Measurements from ENCODE around the gene ZMIZ2. TPM values are rescaled to one million over a fixed set of nuclear protein-coding genes. Genes with fewer than 3 reads are reported as not detected.

ZMIZ2 gene
- total and polyA plus RNA-seq, 2 donors (not counting 1 experiment from before 2014, with no cell fraction given), result 254 to 442 TPM

- Histone ChIP-seq H3K36me3 (replicated peaks in 1 of 2; ENCODE audit: control extremely low read depth in 1 of 2, control insufficient read depth in 1 of 2, extremely low read depth in 1 of 2, insufficient read depth in 2 of 2, low read length in 1 of 2) (peaks cover 0 to 13% of the 10 kb centered on the region in 2 experiments), H3K27me3 (replicated peaks in 1 of 4; ENCODE audit: control extremely low read depth in 1 of 4, control insufficient read depth in 3 of 4, insufficient read depth in 4 of 4, low read length in 3 of 4) (no peaks in the 10 kb centered on the region), H3K4me3 (ENCODE audit: control extremely low read depth in 1 of 5, extremely low read depth in 1 of 5, insufficient read depth in 1 of 5, low read depth in 2 of 5, low read length in 4 of 5) (no peak overlapping the region), H3K79me2 (ENCODE audit: control insufficient read depth, insufficient read depth, low read length) (no peaks in the 10 kb centered on the region), H3K27ac (ENCODE audit: low read length in 2 of 2) (no peak overlapping the region), H3K9ac (ENCODE audit: low read length) (no peak overlapping the region), H3K9me3 (ENCODE audit: control extremely low read depth in 1 of 3, control insufficient read depth in 2 of 3, insufficient read depth in 1 of 3, low read length in 2 of 3) (no peaks in the 10 kb centered on the region), H4K20me1 (ENCODE audit: control insufficient read depth, insufficient read depth, low read length, poor library complexity, severe bottlenecking) (no peaks in the 10 kb centered on the region), H2AFZ (ENCODE audit: insufficient read depth, low read depth, low read length, poor library complexity, severe bottlenecking) (no peak overlapping the region), H3K4me1 (ENCODE audit: control insufficient read depth in 2 of 2, insufficient read depth in 2 of 2, low read length in 2 of 2) (no peaks in the 10 kb centered on the region), H3K4me2 (replicated peaks; ENCODE audit: low read depth, low read length, poor library complexity, severe bottlenecking) (no peak overlapping the region)
- POLR2A ChIA-PET, result no interaction called here
- CTCF ChIA-PET, result no interaction called here
- Mint-ChIP-seq H3K27me3 (no peaks in the 10 kb centered on the region), H3K27ac (no peak overlapping the region), H3K4me1 (no peaks in the 10 kb centered on the region), H3K9me3 (ENCODE audit: insufficient read depth) (no peaks in the 10 kb centered on the region), H3K4me3 (no peak overlapping the region)
- TF ChIP-seq CTCF (IDR thresholded peaks at IDR 0.05) (no peak), EZH2 (IDR thresholded peaks at IDR 0.05; ENCODE audit: borderline replicate concordance, insufficient read depth, low read depth, low read length, poor library complexity, severe bottlenecking) (no peak)
- intact Hi-C loops (cut with micrococcal nuclease), result no loop called here
- ATAC-seq (ENCODE audit: low read depth) (no peak), DNase-seq (no peak)
- whole genome bisulfite sequencing (ENCODE audit: insufficient coverage), result 94% methylated on average over 2 of the region's 2 CpGs
These were observed 35.5 kb upstream of the ZMIZ2 start for GRCh38 chr7:44713141-44713540.

GRCh38 chr7:44713680-44714335 lies 34.8 kb upstream of the ZMIZ2 start:
- H3K4me1 Mint-ChIP-seq, result no peaks in the 10 kb centered on the region
- H3K4me3 Mint-ChIP-seq, result no peak overlapping the region
- Histone ChIP-seq H3K79me2 (ENCODE audit: control insufficient read depth, insufficient read depth, low read length) (no peaks in the 10 kb centered on the region), H3K4me1 (ENCODE audit: control insufficient read depth in 2 of 2, insufficient read depth in 2 of 2, low read length in 2 of 2) (no peaks in the 10 kb centered on the region), H3K9ac (ENCODE audit: low read length) (no peak overlapping the region), H3K27ac (ENCODE audit: low read length in 2 of 2) (no peak overlapping the region), H3K27me3 (replicated peaks in 1 of 4; ENCODE audit: control extremely low read depth in 1 of 4, control insufficient read depth in 3 of 4, insufficient read depth in 4 of 4, low read length in 3 of 4) (no peaks in the 10 kb centered on the region), H3K9me3 (ENCODE audit: control extremely low read depth in 1 of 3, control insufficient read depth in 2 of 3, insufficient read depth in 1 of 3, low read length in 2 of 3) (no peaks in the 10 kb centered on the region), H3K4me3 (ENCODE audit: control extremely low read depth in 1 of 5, extremely low read depth in 1 of 5, insufficient read depth in 1 of 5, low read depth in 2 of 5, low read length in 4 of 5) (no peak overlapping the region), H4K20me1 (ENCODE audit: control insufficient read depth, insufficient read depth, low read length, poor library complexity, severe bottlenecking) (no peaks in the 10 kb centered on the region), H3K36me3 (replicated peaks in 1 of 2; ENCODE audit: control extremely low read depth in 1 of 2, control insufficient read depth in 1 of 2, extremely low read depth in 1 of 2, insufficient read depth in 2 of 2, low read length in 1 of 2) (peaks cover 0 to 8% of the 10 kb centered on the region in 2 experiments), H3K4me2 (replicated peaks; ENCODE audit: low read depth, low read length, poor library complexity, severe bottlenecking) (no peak overlapping the region), H2AFZ (ENCODE audit: insufficient read depth, low read depth, low read length, poor library complexity, severe bottlenecking) (no peak overlapping the region)
- ChIA-PET POLR2A (no interaction called here), CTCF (no interaction called here)
- H3K9me3 Mint-ChIP-seq (ENCODE audit: insufficient read depth), result no peaks in the 10 kb centered on the region
- DNase-seq (no peak), ATAC-seq (ENCODE audit: low read depth) (no peak)
- intact Hi-C loops (cut with micrococcal nuclease), result no loop called here
- H3K27me3 Mint-ChIP-seq, result no peaks in the 10 kb centered on the region
- TF ChIP-seq EZH2 (IDR thresholded peaks at IDR 0.05; ENCODE audit: borderline replicate concordance, insufficient read depth, low read depth, low read length, poor library complexity, severe bottlenecking) (no peak), CTCF (IDR thresholded peaks at IDR 0.05) (no peak)
- no peak overlapping the region for H3K27ac Mint-ChIP-seq
- WGBS (ENCODE audit: insufficient coverage), result 84% methylated on average over 5 of the region's 7 CpGs
